Ovary (tissue), 10 donors: ENCODE data around the gene ZP1. TPM values are rescaled to one million over a fixed set of nuclear protein-coding genes. Genes with fewer than 3 reads are reported as not detected.
"Not testable (repeated sequence)": the region's sequence is repeated elsewhere in the genome, so short reads cannot be mapped to it uniquely, and the experiment has no call there.

Experiments used
- DNase-seq, 5 donors: peaks; one replicate each; pipeline ENCODE4 v3.0.0-alpha.2; 2019 to 2020
- H3K27ac ChIP-seq, 2 donors: fragments of 200-600 bp; one replicate each; pipeline versions ENCODE4 v1.5.1 to v1.8.0; 2019 to 2022
- H3K27me3 ChIP-seq: fragments of 200-600 bp; one replicate; pipeline ENCODE4 v1.8.0; 2022
- H3K36me3 ChIP-seq: fragments of 200-600 bp; sonication (generic); one replicate; pipeline ENCODE4 v1.5.1; 2019
- H3K4me1 ChIP-seq: one replicate; pipeline ENCODE4 v1.8.1; 2013; ENCODE audit warnings: mild to moderate bottlenecking, moderate library complexity; ENCODE audit not compliant: insufficient read depth
- H3K4me3 ChIP-seq: fragments of 200-600 bp; sonication (generic); one replicate; pipeline ENCODE4 v1.5.1; 2017
- H3K9me3 ChIP-seq, 2 donors: fragments of 200-600 bp in 1 of 2; sonication (generic) in 1 of 2; one replicate each; pipeline versions ENCODE4 v1.5.1 to v1.8.1; 2013 to 2019; ENCODE audit warnings: mild to moderate bottlenecking in 1 of 2, moderate library complexity in 1 of 2
- CTCF ChIP-seq, 3 donors: fragments of 450-650 bp in 2 of 3; fragments of 200-600 bp in 1 of 3; IDR thresholded peaks; one replicate each; pipeline versions ENCODE4 v1.5.1 to v1.8.0; 2016 to 2022; ENCODE audit warnings: antibody characterized with exemption in 3 of 3, mild to moderate bottlenecking in 1 of 3
- EP300 ChIP-seq: sonication (generic); formaldehyde crosslinking; IDR thresholded peaks from one replicate; pipeline ENCODE4 v1.6.1; 2017; ENCODE audit warnings: antibody characterized with exemption
- POLR2A ChIP-seq: fragments of 450-650 bp; IDR thresholded peaks from one replicate; pipeline ENCODE4 v1.6.1; 2017; ENCODE audit warnings: antibody characterized with exemption, mild to moderate bottlenecking, moderate library complexity
- WGBS, 3 donors: extraction: QIAGEN DNeasy Blood & Tissue Kit in 1 of 3; methylation state at CpG; one replicate each; pipeline versions ENCODE4 v1.1.5 to v1.1.7; 2013 to 2017; 5-methylcytosine and 5-hydroxymethylcytosine counted together
- intact Hi-C, 4 donors: fragments of 100-400 bp; cut with DNase I; formaldehyde crosslinking; loops; one replicate each; pipeline versions ENCODE4 v1.11.0 to v1.15.1; 2022 to 2023
- long read RNA-seq, 3 donors: library from polyadenylated mRNA in 2 of 3; unstranded in 2 of 3; transcript quantifications; one replicate each; pipeline ENCODE4 v2.0.0 and lab custom pipeline, GENCODE V29; 2021 to 2026
- polyA plus RNA-seq, 2 donors: library from polyadenylated mRNA; stranded (reverse); fragments of 200-250 nt in 1 of 2; fragments of 350-450 nt in 1 of 2; fragmentation: Illumina TruSeq in 1 of 2; extraction: RNeasy Lipid Tissue Mini Kit (QIAGEN cat#74804) in 1 of 2; gene quantifications; one replicate each; pipeline ENCODE4 v1.2.3, GENCODE V29; 2013 to 2014
- total RNA-seq, 7 donors: library from RNA; depleted of rRNA in 2 of 7; stranded (reverse); fragments of >200 nt in 2 of 7; fragmentation: NEBNext Ultra II Directional in 3 of 7; extraction: Animal tissue kit (Norgen Biotek cat#: 25700) in 3 of 7; gene quantifications; one replicate each; pipeline versions ENCODE4 v1.1.0 to v1.2.4, GENCODE V29; 2016 to 2023
- donor health status: DM: no; HTN: no; CAD: no; lungs with moderate emphysema.
- donor health status: DM: no; HTN: no; CAD: no.
- donor health status: Bipolar disorder and iron deficiency.
- donor health status: DM: yes; HTN: yes; CAD: no.
- donor health status: DM: no; HTN: no; CAD: no.
- donor health status: DM: yes; HTN: yes; CAD: no.

Gene ZP1
- total RNA-seq (not detected), polyA plus RNA-seq (under 1 TPM in 1 of 2 donors, not detected in 1; 0.17 TPM)
- long read RNA-seq, donor 1, partial matches to known transcripts, result 0 of 1 reads
- long read RNA-seq, donor 1, other reads (novel, unspliced or antisense), result 1 of 1 reads
- long read RNA-seq, donor 2, result 0 reads
- long read RNA-seq, donor 3, result 0 reads

- intact Hi-C loops, result no loop called here
- Histone ChIP-seq H3K9me3 (no peaks in the 10 kb centered on the region), H3K27me3 (no peaks in the 10 kb centered on the region), H3K4me3 (no peak within 1 kb of the TSS), H3K27ac (no peak within 1 kb of the TSS), H3K4me1 (peaks cover 2% of the 10 kb centered on the region), H3K36me3 (no peaks in the 10 kb centered on the region)
- DNase-seq, result no peak
- 69 to 79% (median 78%) methylated on average over 13 of the region's 13 CpGs for WGBS, 3 donors
- no peak for TF ChIP-seq EP300
- TF ChIP-seq POLR2A, result no peak
- no peak for TF ChIP-seq CTCF (IDR thresholded peaks at IDR 0.05)
These were observed at the start of gene ZP1 for GRCh38 chr11:60866911-60867870. ZP1 (plus strand) TSS chr11:60867542; CDS start chr11:60867562, 20 bp downstream.

GRCh38 chr11:60818057-60818456 lies 49.3 kb upstream of the ZP1 start:
- intact Hi-C loops, result no loop called here
- Histone ChIP-seq H3K4me1 (no peaks in the 10 kb centered on the region), H3K27me3 (no peaks in the 10 kb centered on the region), H3K36me3 (no peaks in the 10 kb centered on the region), H3K27ac (no peak overlapping the region), H3K9me3 (no peaks in the 10 kb centered on the region), H3K4me3 (no peak overlapping the region)
- TF ChIP-seq CTCF (IDR thresholded peaks at IDR 0.05) (no peak), EP300 (no peak), POLR2A (no peak)
- no peak for DNase-seq
- WGBS, 3 donors, result 64 to 69% (median 67%) methylated on average over 4 of the region's 4 CpGs

GRCh38 chr11:60821827-60822599 lies 45.3 kb upstream of the ZP1 start:
- H3K4me1 ChIP-seq, result peaks cover 2% of the 10 kb centered on the region
- no peak for DNase-seq
- TF ChIP-seq EP300 (no peak), POLR2A (no peak), CTCF (IDR thresholded peaks at IDR 0.05) (no peak)
- intact Hi-C loops, result no loop called here
- H3K4me3 ChIP-seq, result no peak overlapping the region
- no peak overlapping the region for H3K27ac ChIP-seq
- H3K36me3 ChIP-seq, result no peaks in the 10 kb centered on the region
- H3K27me3 ChIP-seq, result no peaks in the 10 kb centered on the region
- H3K9me3 ChIP-seq, result no peaks in the 10 kb centered on the region
- WGBS, 3 donors, result 72 to 77% (median 75%) methylated on average over 13 to 15 of the region's 15 CpGs

- H3K4me1 ChIP-seq, intact Hi-C loops, H3K4me3 ChIP-seq, DNase-seq, H3K27me3 ChIP-seq, H3K36me3 ChIP-seq, H3K9me3 ChIP-seq, H3K27ac ChIP-seq: not testable (repeated sequence)
- 95 to 97% (median 95%) methylated on average over 5 of the region's 5 CpGs for WGBS, 3 donors
These were observed 43.5 kb upstream of the ZP1 start for GRCh38 chr11:60823745-60824306.
